Measurements from ENCODE around the gene LIN9. TPM values are rescaled to one million over a fixed set of nuclear protein-coding genes. Genes with fewer than 3 reads are reported as not detected.
A peak's percentile ranks its signal among the peaks of the same experiment; 100 is the strongest.

Gene LIN9
- total RNA-seq, 2 experiments from 2014 or later: 1.3 to 1.5 TPM

GRCh38 chr1:226250511-226250910 lies 58.5 kb downstream of the LIN9 start:
- POLR2A ChIA-PET: no interaction called here
- Mint-ChIP-seq H3K36me3 (ENCODE audit: low read depth) (peaks cover 25% of the 10 kb centered on the region), H3K9me3 (no peaks in the 10 kb centered on the region), H3K4me3 (no peak overlapping the region), H3K4me1 (ENCODE audit: low read depth) (no peaks in the 10 kb centered on the region), H3K27me3 (no peaks in the 10 kb centered on the region), H3K27ac (no peak overlapping the region)
- H3K36me3 ChIP-seq (ENCODE audit: insufficient read depth, low read length): peaks cover 7% of the 10 kb centered on the region
- H3K4me3 ChIP-seq (ENCODE audit: low read length): no peak overlapping the region
- CTCF ChIA-PET: no interaction called here
- intact Hi-C loops (cut with DNase I, micrococcal nuclease): no loop called here
- ATAC-seq (ENCODE audit: poor library complexity) (no peak), DNase-seq (no peak)
- no peaks in the 10 kb centered on the region for H3K9me3 ChIP-seq (ENCODE audit: control insufficient read depth in 1 of 2, insufficient read depth in 1 of 2, low read length in 2 of 2)
- no peak overlapping the region for H3K27ac ChIP-seq (ENCODE audit: low read depth in 1 of 2, low read length in 2 of 2)
- H3K27me3 ChIP-seq (ENCODE audit: control insufficient read depth in 1 of 2, insufficient read depth in 2 of 2, low read length in 2 of 2): no peaks in the 10 kb centered on the region
- no peak for TF ChIP-seq CTCF (IDR thresholded peaks at IDR 0.05)
- H3K4me1 ChIP-seq (ENCODE audit: insufficient read depth, low read length): no peaks in the 10 kb centered on the region

- intact Hi-C loops (cut with DNase I, micrococcal nuclease): no loop called here
- Mint-ChIP-seq H3K4me3 (no peak overlapping the region), H3K27ac (no peak overlapping the region), H3K4me1 (ENCODE audit: low read depth) (no peaks in the 10 kb centered on the region), H3K36me3 (ENCODE audit: low read depth) (peaks cover 27% of the 10 kb centered on the region), H3K9me3 (no peaks in the 10 kb centered on the region), H3K27me3 (no peaks in the 10 kb centered on the region)
- no peak for TF ChIP-seq CTCF (IDR thresholded peaks at IDR 0.05)
- Histone ChIP-seq H3K9me3 (ENCODE audit: control insufficient read depth in 1 of 2, insufficient read depth in 1 of 2, low read length in 2 of 2) (no peaks in the 10 kb centered on the region), H3K27me3 (ENCODE audit: control insufficient read depth in 1 of 2, insufficient read depth in 2 of 2, low read length in 2 of 2) (no peaks in the 10 kb centered on the region), H3K27ac (ENCODE audit: low read depth in 1 of 2, low read length in 2 of 2) (no peak overlapping the region), H3K36me3 (ENCODE audit: insufficient read depth, low read length) (peaks cover 7% of the 10 kb centered on the region), H3K4me3 (ENCODE audit: low read length) (no peak overlapping the region), H3K4me1 (ENCODE audit: insufficient read depth, low read length) (no peaks in the 10 kb centered on the region)
- ATAC-seq (ENCODE audit: poor library complexity) (no peak), DNase-seq (no peak)
- ChIA-PET POLR2A (no interaction called here), CTCF (no interaction called here)
Observed at GRCh38 chr1:226248796-226249195, 60.2 kb downstream of the LIN9 start.

- intact Hi-C loops (cut with DNase I, micrococcal nuclease): no loop called here
- no peak for TF ChIP-seq CTCF (IDR thresholded peaks at IDR 0.05)
- no peak overlapping the region for H3K4me3 Mint-ChIP-seq
- ChIA-PET POLR2A (no interaction called here), CTCF (no interaction called here)
- H3K27me3 Mint-ChIP-seq: no peaks in the 10 kb centered on the region
- no peak overlapping the region for H3K4me3 ChIP-seq (ENCODE audit: low read length)
- no peaks in the 10 kb centered on the region for H3K4me1 Mint-ChIP-seq (ENCODE audit: low read depth)
- DNase-seq: peak in 1 of 14 experiments; percentile 1
- H3K27me3 ChIP-seq (ENCODE audit: control insufficient read depth in 1 of 2, insufficient read depth in 2 of 2, low read length in 2 of 2): no peaks in the 10 kb centered on the region
- ATAC-seq (ENCODE audit: poor library complexity): no peak
- H3K27ac ChIP-seq (ENCODE audit: low read depth in 1 of 2, low read length in 2 of 2): no peak overlapping the region
- H3K4me1 ChIP-seq (ENCODE audit: insufficient read depth, low read length): no peaks in the 10 kb centered on the region
- peaks cover 27% of the 10 kb centered on the region for H3K36me3 Mint-ChIP-seq (ENCODE audit: low read depth)
- peaks cover 7% of the 10 kb centered on the region for H3K36me3 ChIP-seq (ENCODE audit: insufficient read depth, low read length)
- no peaks in the 10 kb centered on the region for H3K9me3 ChIP-seq (ENCODE audit: control insufficient read depth in 1 of 2, insufficient read depth in 1 of 2, low read length in 2 of 2)
- H3K9me3 Mint-ChIP-seq: no peaks in the 10 kb centered on the region
- H3K27ac Mint-ChIP-seq: no peak overlapping the region
Observed at GRCh38 chr1:226248091-226248490, 60.9 kb downstream of the LIN9 start.

Measured in CD4-positive, alpha-beta T cell (primary cell).